OCI-LY1 (cell line): Measurements from ENCODE around the gene PODXL2.
A peak's percentile ranks its signal among the peaks of the same experiment; 100 is the strongest.
"Not testable (repeated sequence)": the region's sequence is repeated elsewhere in the genome, so short reads cannot be mapped to it uniquely, and the experiment has no call there.

ENCODE experiments used
- H2AFZ ChIP-seq: fragments of 200-600 bp; sonication (generic), shearing (Covaris generic); 2 replicates; pipeline ENCODE4 v1.6.0; 2014; ENCODE audit warnings: antibody characterized with exemption, mild to moderate bottlenecking, low read length
- H3F3A ChIP-seq: fragments of 200-600 bp; sonication (generic), shearing (Covaris generic); 2 replicates; pipeline ENCODE4 v1.6.0; 2014; ENCODE audit warnings: mild to moderate bottlenecking, antibody characterized with exemption, low read length, moderate library complexity; ENCODE audit not compliant: insufficient read depth
- H3K27ac ChIP-seq: fragments of 200-600 bp; sonication (generic); 2 replicates; pipeline ENCODE4 v1.5.1; 2014; ENCODE audit warnings: low read length, mixed run types, mild to moderate bottlenecking, low read depth; ENCODE audit not compliant: poor library complexity, severe bottlenecking
- H3K27me3 ChIP-seq: fragments of 200-600 bp; sonication (generic); 2 replicates; pipeline ENCODE4 v1.6.0; 2014; ENCODE audit warnings: antibody characterized with exemption, mild to moderate bottlenecking, low read length, moderate library complexity; ENCODE audit not compliant: insufficient read depth
- H3K36me3 ChIP-seq: fragments of 200-600 bp; sonication (generic); 2 replicates; pipeline ENCODE4 v1.6.1; 2014; ENCODE audit warnings: mild to moderate bottlenecking, antibody characterized with exemption, low read length, moderate library complexity, mixed read lengths; ENCODE audit not compliant: insufficient read depth
- H3K4me1 ChIP-seq: fragments of 200-600 bp; sonication (generic); 2 replicates; pipeline ENCODE4 v1.5.1; 2014; ENCODE audit warnings: mild to moderate bottlenecking, low read length, moderate library complexity; ENCODE audit not compliant: insufficient read depth, severe bottlenecking
- H3K4me2 ChIP-seq: fragments of 200-600 bp; sonication (generic), shearing (Covaris generic); 2 replicates; pipeline ENCODE4 v1.6.1; 2014; ENCODE audit warnings: low read length
- H3K4me3 ChIP-seq: fragments of 200-600 bp; sonication (generic); 2 replicates; pipeline ENCODE4 v1.5.1; 2014; ENCODE audit warnings: low read length, low read depth, mild to moderate bottlenecking, mixed read lengths; ENCODE audit not compliant: poor library complexity, severe bottlenecking
- H3K79me2 ChIP-seq: fragments of 200-600 bp; shearing (Covaris generic); 2 replicates; pipeline ENCODE4 v1.6.1; 2016; ENCODE audit warnings: mixed run types, low read length, mixed read lengths; ENCODE audit not compliant: insufficient read depth
- H3K9ac ChIP-seq: fragments of 200-600 bp; sonication (generic), shearing (Covaris generic); 2 replicates; pipeline ENCODE4 v1.6.1; 2014; ENCODE audit warnings: mild to moderate bottlenecking, low read length, mixed read lengths
- H3K9me2 ChIP-seq: fragments of 200-600 bp; sonication (generic), shearing (Covaris generic); 2 replicates; pipeline ENCODE4 v1.6.1; 2014; ENCODE audit warnings: low read depth, mild to moderate bottlenecking, low read length, mixed read lengths
- H3K9me3 ChIP-seq: fragments of 200-600 bp; shearing (Covaris generic); 2 replicates; pipeline ENCODE4 v1.6.1; 2014; ENCODE audit warnings: low read length, mixed read lengths
- H4K20me1 ChIP-seq: fragments of 200-600 bp; sonication (generic), shearing (Covaris generic); 2 replicates; pipeline ENCODE4 v1.6.0; 2016; ENCODE audit warnings: mild to moderate bottlenecking, low read length; ENCODE audit not compliant: insufficient read depth
- EZH2 ChIP-seq: fragments of 200-600 bp; sonication (generic), shearing (Covaris generic); IDR thresholded peaks from 2 replicates; pipeline ENCODE4 v1.8.0; 2017; ENCODE audit warnings: borderline replicate concordance, mixed run types, mild to moderate bottlenecking, antibody characterized with exemption, low read length, moderate library complexity, mixed read lengths
- TF ChIP-seq, protein P1 (sequence below): fragments of 200-600 bp; sonication (generic), shearing (Covaris generic); IDR thresholded peaks from 2 replicates; pipeline ENCODE4 v1.5.1; 2017; ENCODE audit warnings: mild to moderate bottlenecking, antibody characterized with exemption, low read length, moderate library complexity, mixed read lengths

The PODXL2 gene

DNA sequence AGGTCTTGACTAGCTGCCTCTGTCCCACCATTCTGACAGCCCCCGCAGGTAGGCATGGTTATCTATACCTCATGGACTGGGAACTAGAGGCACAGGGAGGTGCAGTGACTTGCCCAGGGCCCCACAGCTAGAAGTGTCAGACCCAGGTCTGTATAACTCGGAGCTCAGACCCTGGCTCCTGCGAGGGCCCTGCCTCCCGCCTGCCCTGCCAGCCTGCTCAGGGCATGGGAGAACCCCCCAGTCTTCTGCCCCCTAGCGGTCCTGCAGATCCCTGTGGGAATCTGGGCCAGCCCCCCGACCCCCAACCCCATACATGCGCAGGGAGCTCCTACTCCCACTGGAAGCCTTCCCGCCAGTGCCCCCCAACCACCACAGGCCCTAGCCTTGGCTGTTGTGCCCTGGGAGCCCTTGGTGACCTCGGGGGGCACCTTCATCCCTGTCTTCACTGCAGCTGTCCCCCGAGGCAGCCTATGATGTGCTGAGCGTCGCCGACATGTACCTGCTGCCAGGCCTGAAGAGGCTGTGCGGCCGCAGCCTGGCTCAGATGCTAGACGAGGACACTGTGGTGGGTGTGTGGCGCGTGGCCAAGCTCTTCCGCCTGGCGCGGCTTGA lies 50.7 kb downstream of the PODXL2 start:
- Histone ChIP-seq H3K9ac (no peak overlapping the region), H3K27ac (no peak overlapping the region)
- no peak for TF ChIP-seq EZH2
- TF ChIP-seq, protein P1, sequence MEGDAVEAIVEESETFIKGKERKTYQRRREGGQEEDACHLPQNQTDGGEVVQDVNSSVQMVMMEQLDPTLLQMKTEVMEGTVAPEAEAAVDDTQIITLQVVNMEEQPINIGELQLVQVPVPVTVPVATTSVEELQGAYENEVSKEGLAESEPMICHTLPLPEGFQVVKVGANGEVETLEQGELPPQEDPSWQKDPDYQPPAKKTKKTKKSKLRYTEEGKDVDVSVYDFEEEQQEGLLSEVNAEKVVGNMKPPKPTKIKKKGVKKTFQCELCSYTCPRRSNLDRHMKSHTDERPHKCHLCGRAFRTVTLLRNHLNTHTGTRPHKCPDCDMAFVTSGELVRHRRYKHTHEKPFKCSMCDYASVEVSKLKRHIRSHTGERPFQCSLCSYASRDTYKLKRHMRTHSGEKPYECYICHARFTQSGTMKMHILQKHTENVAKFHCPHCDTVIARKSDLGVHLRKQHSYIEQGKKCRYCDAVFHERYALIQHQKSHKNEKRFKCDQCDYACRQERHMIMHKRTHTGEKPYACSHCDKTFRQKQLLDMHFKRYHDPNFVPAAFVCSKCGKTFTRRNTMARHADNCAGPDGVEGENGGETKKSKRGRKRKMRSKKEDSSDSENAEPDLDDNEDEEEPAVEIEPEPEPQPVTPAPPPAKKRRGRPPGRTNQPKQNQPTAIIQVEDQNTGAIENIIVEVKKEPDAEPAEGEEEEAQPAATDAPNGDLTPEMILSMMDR: peak; percentile 48

DNA sequence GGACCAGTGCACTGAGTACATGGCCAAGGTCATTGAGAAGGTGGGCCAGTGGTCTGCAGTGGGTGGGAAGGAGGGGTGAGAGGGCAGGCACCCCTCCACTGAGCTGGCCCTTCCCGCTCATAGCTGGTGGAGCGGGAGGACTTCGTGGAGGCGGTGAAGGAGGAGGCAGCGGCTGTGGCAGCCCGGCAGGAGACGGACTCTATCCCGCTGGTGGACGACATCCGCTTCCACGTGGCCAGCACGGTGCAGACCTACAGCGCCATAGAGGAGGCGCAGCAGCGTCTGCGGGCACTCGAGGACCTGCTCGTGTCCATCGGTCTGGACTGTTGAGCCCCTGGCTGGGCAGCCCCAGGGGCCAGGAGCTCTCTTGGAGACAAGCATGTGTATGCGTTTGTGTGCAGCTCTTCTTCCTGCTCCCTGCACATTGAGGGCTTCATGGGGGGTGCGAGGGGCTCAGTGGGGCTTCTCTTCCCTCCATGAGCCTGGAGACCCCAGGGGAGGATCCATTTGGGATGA lies 51.2 kb downstream of the PODXL2 start:
- no peak overlapping the region for H3K27ac ChIP-seq
- no peak overlapping the region for H3K4me3 ChIP-seq
- no peaks in the 10 kb centered on the region for H4K20me1 ChIP-seq
- no peaks in the 10 kb centered on the region for H3K9me3 ChIP-seq
- TF ChIP-seq, protein P1: no peak
- no peak for TF ChIP-seq EZH2
- H3K27me3 ChIP-seq: no peaks in the 10 kb centered on the region; the same call in 1 of the 2 replicates
- no peaks in the 10 kb centered on the region for H3F3A ChIP-seq
- no peaks in the 10 kb centered on the region for H3K36me3 ChIP-seq
- H3K9ac ChIP-seq: no peak overlapping the region
- H3K9me2 ChIP-seq: no peaks in the 10 kb centered on the region
- no peaks in the 10 kb centered on the region for H3K79me2 ChIP-seq
- no peaks in the 10 kb centered on the region for H3K4me1 ChIP-seq
- no peak overlapping the region for H2AFZ ChIP-seq
- H3K4me2 ChIP-seq: no peak overlapping the region

More for the DNA sequence above, 50.7 kb downstream of the PODXL2 start:
- Histone ChIP-seq H3K4me2 (no peak overlapping the region), H3K27me3 (no peaks in the 10 kb centered on the region; the same call in 1 of the 2 replicates), H3K4me1 (no peaks in the 10 kb centered on the region), H2AFZ (no peak overlapping the region), H3K4me3 (no peak overlapping the region), H3K79me2 (no peaks in the 10 kb centered on the region), H3K36me3 (no peaks in the 10 kb centered on the region), H3K9me2 (no peaks in the 10 kb centered on the region), H4K20me1 (no peaks in the 10 kb centered on the region), H3F3A (no peaks in the 10 kb centered on the region), H3K9me3 (no peaks in the 10 kb centered on the region)

DNA sequence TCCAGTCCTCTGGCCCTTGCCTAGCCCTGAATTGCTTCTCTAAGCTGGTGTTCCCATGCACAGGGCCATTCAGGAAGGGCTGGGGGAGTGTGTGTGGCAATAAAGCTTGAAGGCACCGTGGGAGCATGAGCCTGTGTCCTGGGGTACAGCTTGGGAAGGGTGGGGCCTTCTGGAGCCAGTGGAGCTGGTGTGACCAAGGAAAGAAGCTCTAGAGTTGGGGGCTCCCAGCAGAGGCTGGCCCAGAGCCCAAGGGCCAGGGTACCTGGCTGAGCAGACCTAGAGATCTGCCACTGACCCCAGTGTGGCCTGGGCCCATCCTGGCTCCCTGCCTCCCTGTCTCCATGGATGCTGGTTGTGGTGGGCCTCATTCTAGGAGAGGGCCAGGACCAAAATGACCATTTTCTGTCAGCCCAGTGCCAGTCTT lies 51.8 kb downstream of the PODXL2 start:
- Histone ChIP-seq H4K20me1 (no peaks in the 10 kb centered on the region), H3F3A (no peaks in the 10 kb centered on the region), H3K9ac (no peak overlapping the region), H3K9me3 (no peaks in the 10 kb centered on the region), H3K4me1 (no peaks in the 10 kb centered on the region), H3K4me2 (no peak overlapping the region), H2AFZ (no peak overlapping the region), H3K27me3 (no peaks in the 10 kb centered on the region; the same call in 1 of the 2 replicates), H3K36me3 (no peaks in the 10 kb centered on the region), H3K4me3 (no peak overlapping the region), H3K79me2 (no peaks in the 10 kb centered on the region), H3K27ac (no peak overlapping the region), H3K9me2 (no peaks in the 10 kb centered on the region)
- TF ChIP-seq EZH2: no peak
- TF ChIP-seq, protein P1: no peak

DNA sequence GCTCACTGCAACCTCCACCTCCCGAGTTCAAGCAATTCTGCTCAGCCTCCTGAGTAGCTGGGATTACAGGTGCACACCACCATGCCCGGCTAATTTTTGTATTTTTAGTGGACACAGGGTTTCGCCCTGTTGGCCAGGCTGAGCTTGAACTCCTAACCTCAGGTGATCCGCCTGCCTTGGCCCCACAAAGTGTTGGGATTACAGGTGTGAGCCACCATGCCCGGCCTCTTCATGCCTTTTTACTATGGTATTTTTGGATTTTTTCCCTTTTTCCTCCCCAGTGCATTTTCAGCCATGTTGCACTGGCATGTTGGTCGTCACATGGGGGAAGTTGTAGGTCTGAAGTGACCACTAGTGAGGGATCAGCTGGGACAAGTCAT lies 53.2 kb downstream of the PODXL2 start:
- H3K27me3 ChIP-seq, H3K36me3 ChIP-seq, H3K9me2 ChIP-seq, H3K4me2 ChIP-seq, H3K27ac ChIP-seq, H3K79me2 ChIP-seq, H3K4me1 ChIP-seq, H3F3A ChIP-seq, H3K9ac ChIP-seq, H3K4me3 ChIP-seq, H3K9me3 ChIP-seq, H4K20me1 ChIP-seq, H2AFZ ChIP-seq: not testable (repeated sequence)
